ENCODE measurements around the gene C6orf132.
"Not testable (repeated sequence)": the region's sequence is repeated elsewhere in the genome, so short reads cannot be mapped to it uniquely, and the experiment has no call there.

C6orf132 gene

DNA sequence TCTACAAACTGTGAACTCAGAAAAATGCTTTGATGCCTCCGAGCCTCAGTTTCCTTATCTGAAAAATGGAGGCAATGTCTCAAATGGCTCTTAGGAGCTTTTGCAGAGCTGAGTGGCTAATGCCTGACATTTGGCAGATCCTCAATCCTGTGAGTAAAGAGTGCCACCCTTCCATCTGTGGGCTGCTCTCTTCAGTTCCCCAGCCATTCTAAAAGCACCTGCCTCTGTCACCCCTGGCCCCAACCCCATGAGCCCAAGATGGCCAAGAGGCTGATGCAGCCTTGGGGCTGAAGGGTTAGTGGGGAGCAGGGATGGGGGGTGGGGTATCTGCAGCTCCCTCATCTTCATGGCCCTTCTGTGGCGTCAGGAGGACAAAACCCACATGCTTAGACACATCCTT, 16.2 kb upstream of the C6orf132 start:
- no peak for DNase-seq

DNA sequence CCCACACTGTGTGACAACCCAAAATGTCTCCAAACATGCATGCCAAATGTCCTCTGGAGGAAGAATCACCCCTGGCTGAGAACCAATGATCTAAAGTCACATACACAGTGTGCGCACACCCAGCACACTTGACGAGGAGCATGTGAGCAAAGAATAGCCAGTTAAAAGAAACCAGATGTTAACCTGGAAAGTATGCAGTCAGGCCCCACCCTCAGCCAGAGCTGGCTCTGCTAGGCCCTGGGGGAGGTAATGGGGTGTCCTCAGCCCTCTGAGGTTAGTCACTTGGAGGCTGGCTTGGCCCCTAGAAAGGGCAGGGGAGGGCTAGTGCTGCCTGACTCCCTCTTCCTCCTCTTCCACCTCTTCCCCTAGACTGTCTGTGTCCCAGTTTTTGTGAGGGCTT, 15.6 kb upstream of the C6orf132 start:
- DNase-seq: no peak

DNA sequence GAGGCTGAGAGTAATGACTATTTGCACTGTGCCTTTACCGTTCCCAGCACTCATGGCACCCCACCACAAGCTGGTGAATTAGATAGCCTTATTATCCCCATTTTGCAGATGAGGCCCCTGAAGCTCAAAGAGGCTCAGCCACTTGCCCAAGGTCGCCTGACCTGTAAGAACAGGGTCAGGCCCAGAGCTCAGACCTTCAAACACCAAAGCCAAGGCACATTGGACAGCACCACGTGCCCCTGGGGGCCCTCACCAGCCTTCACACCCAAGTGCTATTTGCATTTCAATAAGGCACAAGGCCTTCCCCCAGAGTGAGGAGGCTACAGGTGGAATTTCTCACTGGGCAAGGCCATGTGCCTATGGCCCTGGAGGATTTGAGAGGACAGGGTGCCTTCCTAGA, 14.2 kb upstream of the C6orf132 start:
- no peak for DNase-seq

DNA sequence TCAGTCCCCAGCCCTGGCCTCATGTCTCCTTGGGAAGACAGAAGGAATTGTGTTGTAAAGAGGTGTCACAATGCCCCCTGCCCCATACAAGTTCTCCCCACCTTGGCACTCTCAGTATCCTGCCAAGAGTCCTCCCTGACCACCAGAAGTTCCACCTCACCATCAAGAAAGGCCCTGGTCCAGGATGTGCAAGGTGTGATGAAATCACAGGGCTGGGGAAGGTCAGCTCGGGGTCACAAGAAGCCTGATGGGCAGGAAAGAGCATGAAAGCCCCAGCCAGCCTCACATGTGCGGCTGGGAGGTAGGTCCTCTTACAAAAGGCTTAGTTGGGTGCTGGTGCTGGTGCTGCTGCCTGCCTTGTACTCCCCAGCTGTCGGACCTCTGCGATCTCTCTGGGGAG, 12.9 kb upstream of the C6orf132 start:
- no peak for DNase-seq

DNA sequence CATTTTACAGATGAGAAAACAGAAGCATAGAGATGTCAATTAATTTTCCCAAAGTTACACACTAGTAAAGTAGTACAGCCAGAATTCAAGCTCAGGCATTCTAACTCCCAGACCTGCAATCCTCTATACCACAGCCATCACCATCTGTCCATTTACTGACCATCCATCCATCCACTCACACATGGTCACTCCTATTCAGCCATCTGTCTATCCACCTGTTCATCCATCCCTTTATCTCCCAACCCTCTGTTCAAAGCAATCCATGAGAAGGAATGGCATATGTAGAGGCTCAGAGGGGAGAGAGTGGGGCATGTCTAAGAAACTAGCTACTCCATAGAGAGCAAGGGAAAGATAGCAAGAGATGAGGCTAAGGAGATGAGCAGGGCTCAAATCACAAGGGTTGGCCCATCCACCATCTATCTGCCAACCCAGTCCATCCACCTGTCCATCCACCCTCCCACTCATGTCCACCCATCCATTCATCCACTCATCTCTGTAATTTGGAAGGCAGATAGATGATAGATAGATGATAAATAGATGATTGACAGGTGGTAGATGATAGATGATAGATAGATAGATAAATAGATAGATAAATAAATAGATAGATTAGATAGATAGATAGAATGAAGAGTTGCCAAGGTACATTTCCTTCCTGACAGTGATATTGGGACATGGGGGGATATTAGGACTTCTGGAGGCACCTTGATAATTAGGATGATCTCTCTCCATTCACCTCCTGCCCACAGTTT, 12.2 kb upstream of the C6orf132 start:
- no peak for DNase-seq

DNA sequence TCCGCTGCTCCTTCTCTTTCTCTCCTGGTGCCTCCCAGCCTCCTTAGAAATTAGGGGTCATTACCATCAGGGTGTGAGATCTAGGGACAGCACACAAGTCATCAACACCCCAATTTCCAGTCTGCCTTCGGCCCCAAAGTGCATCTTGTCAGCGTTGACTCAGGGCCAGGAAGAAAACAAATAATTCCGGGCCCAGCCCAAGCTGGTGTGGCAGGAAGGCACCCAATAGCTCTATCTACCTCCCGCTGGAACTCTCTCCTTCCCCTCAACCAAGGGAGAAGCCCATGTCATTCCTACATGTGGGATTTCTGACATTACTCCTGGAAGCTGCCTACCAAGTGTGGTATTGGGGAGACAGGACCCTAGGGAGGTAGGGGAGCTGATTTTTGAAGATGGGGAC, 11.5 kb upstream of the C6orf132 start:
- DNase-seq: no peak

DNA sequence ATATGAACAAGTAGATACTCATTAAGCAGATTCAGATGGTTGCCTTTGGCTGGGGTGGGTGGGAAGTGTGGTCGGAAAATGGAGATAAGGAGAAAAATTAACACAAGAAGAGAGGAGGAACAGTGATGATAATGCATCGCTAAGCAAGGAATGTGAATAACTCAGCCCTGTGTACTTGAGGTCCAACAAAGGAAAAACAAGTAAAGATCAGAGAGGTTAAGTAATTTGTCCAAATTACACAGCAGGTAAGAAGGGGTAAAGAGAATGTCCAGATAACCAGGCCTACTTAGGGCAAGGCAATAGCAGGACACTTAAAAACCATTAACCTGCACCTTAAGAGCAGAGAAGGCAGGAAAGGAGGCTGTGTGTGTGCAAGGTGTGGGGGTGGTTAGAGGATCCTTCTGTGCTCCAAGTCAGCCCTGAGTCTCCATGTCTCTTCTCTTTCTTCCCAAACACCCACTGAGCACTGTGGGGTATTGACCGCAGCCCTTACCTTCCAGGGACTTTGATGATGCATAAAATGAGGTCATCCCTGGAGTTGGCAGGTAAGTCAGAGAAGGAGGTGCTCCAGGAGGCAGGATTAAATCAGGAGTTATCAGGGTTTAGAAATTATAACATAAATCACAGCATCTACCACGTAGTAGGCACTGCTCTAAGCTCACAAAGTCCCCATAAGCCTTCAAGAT, 10.3 kb upstream of the C6orf132 start:
- DNase-seq: not testable (repeated sequence)

DNA sequence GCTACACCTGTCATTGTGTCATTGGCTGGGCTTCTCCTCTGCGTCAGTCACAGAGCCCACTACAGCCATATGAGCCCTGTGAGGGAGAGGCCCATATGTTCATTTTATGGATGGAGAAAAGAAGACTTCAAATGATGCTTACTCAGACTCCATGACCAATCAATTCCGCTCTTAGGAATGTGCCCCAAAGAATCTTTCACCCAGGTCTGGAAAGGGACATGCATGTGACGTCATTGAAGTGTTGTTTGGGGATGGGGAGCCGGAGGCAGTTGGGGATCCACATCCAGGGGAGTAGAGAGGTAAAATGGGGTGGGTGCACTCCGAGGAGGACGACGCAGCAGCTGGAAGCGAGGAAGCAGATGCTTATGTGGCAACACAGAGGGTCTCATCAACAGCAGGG, 9.6 kb upstream of the C6orf132 start:
- no peak for DNase-seq

DNA sequence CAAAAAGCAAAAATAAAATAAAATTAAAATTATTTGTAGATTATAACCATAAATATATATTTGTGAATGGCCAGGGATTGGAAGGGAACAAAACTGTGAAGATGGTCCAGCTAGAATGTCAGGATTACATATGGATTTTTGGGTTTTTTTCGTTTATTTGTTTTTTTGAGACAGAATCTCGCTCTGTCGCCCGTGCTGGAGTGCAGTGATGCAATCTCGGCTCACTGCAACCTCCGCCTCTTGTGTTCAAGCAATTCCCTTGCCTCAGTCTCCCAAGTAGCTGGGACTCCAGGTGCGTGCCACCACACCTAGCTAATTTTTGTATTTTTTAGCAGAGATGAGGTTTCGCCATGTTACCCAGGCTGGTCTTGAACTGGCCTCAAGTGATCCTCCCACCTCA, 7.8 kb upstream of the C6orf132 start:
- DNase-seq: no peak

DNA sequence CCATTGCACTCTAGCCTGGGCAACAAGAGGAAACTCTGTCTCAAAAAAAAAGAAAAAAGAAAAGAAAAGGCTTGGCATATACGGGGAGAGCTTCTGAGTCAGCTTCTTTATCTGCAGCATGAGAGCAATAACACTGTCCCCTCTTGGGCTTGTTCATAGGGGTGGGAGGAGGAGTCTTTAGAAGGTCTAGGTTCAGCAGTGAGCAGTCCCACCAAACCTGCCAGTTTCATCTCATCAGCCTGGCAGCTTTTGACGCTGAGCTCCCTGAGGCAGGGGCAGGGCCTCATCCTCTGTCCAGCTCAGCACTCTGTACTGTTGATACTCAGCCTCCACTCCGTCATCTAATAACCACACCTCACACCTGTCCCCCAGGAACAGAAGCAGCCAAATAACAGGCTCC, 5.6 kb upstream of the C6orf132 start:
- no peak for DNase-seq

DNA sequence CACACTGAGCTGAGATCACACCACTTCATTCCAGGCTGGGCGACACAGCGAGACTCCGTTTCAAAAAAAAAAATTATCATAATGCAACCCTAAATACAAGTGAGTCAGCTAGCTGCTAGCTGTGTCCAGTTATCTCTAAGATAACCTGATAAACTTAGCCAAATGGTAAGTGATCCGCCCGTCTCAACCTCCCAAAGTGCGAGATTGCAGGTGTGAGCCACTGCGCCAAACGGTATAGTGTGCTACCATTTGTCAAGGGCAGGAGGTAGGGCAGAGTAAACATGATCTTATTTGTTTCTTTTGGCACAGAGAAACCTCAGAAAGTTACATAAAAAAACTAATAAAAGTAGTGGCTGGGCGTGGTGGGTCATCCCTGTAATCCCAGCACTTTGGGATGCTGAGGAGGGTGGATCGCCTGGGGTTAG, 4.7 kb upstream of the C6orf132 start:
- no peak for DNase-seq

DNA sequence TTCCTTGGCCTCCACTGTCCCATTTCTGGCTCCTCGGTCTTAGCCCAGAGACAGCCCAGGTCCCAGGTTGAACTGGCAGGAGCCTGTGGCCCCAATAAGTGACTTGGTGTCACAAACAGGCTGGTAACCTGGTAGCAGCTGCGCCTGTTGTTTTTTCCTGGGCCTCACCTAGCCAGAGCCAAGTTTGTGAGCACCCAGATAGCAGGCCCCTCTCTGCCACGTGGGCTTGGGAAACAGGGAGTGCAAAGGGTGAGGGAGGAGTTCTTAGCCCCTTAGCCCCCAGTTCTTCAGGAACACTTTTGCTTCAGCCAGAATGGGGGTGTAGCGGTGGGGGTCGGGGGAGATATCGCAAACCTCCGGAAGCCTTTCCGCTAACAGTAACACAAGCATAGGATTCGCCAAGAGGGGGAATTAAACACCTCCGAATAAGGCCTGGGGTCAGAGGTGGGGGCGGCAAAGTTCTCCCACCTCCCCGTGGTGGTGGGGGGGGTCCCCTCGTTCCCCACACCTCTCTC, 760 bp downstream of the C6orf132 start:
- DNase-seq: no peak

DNA sequence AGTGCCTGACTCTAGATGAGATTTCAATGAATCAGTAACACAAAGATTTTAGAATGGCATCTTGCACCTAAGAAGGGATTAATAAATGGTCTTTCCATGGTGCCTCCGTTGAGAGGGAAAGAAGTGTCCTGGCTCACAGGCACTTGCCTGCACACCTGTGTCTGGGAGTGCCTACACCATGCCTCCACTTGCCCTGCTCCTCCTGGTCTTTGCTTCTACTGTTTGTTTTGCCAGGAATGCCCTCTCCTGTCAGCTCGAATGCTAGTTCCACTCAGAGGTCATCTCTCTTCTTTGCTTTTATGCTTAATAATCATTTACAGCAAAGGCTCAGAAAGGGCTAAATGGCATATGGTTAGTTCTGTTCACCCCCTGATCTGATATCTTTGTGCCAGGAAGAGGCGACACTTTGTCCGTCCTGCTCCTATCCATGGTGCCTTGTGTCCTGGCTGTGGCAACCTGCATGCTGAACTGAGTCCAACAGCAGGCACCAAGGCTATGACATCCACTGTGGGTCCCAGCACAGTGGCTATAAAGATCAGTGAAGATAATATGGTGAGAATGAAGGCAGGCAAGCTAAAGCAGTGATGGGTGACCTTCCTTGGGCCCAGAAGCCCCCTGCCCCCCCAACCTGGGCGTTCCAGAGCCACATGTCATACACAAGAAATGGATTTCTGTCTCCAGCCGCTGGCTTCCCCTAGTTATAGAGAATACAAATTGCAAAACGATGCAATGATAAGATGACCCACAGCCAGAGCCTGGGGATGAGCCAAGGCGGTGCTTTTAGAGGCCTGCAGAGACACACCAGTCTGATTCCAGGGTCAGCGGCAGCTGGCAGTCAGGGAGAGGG, 1.4 kb downstream of the C6orf132 start:
- no peak for DNase-seq

DNA sequence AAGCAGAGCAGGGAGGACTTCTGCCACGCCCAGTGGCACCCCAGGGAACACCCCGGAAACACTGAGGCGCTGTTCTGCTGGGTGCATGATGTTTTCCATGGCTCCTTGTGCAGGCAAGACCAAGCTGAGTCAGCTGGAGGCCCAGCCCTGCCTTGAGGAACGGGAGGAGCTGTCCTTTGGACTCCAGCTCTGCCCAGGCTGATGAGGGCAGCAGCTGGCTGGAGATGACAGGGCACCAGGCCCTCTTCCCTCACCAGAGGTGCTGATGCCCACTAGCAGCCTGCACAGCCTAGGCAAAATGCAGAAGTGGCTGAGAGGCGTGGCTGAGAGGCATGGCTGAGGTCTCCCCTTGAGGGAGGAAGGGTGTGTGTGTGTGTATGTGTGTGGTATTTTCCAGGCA, 2.4 kb downstream of the C6orf132 start:
- DNase-seq: no peak

DNA sequence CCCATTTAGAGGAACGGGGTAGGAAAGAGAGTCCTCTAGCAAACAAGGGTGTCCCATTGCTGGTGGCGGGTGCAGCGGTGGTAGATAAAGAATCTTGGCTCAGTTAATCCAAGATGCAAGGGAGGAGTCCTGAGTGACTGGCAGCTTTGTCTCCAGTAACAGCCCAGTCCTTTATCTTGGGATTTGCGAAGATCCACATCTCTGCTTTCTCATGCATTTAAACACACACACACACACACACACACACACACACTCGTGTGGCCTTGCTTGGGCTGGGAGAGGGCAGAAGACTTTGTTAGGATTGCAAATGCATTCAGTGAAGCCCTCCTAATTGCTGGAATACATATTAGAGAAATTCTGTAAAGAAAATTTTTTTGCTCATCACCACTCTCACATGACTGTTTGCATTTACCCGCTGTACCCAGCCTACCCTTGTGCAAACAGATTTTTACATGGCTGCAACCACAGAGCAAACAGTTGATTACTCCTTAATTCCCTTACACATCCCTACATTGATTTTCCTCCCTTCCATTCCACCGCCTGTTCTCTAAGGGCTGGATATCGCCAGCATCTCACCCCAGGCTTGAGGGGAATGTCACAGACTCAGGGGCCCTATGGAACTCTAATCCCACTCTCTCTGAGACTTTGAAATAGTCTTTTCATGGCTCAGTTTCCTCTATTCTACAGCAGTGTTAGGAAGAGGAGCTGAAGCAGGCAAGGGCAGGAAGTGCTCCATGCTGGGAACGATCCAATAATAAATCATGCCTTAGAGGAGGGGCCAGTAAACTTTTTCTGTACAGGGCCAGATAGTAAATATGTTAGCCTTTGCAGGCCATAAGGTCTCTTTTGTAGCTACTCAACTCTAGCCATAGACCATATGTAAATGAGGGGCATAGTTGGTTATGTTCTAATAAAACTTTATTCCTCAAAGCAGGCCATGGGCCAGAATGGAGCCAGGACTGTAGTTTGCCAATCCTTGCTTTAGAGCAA, 3.5 kb downstream of the C6orf132 start:
- DNase-seq: no peak

DNA sequence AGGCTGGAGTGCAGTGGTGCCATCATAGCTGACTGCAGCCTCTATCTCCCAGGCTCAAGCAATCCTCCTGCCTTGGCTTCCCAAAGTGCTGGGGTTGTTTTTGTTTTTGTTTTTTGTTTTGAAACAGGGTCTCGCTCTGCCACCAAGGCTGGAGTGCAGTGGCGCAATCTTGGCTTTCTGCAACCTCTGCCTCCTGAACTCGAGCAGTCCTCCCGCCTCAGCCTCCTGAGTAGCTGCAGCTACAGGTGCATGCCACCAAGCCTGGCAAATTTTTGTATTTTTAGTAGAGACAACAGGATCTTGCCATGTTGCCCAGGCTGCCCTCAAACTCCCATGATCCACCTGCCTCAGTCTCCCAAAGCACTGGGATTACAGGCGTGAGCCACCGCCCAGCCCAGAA, 4.2 kb downstream of the C6orf132 start:
- DNase-seq: no peak

DNA sequence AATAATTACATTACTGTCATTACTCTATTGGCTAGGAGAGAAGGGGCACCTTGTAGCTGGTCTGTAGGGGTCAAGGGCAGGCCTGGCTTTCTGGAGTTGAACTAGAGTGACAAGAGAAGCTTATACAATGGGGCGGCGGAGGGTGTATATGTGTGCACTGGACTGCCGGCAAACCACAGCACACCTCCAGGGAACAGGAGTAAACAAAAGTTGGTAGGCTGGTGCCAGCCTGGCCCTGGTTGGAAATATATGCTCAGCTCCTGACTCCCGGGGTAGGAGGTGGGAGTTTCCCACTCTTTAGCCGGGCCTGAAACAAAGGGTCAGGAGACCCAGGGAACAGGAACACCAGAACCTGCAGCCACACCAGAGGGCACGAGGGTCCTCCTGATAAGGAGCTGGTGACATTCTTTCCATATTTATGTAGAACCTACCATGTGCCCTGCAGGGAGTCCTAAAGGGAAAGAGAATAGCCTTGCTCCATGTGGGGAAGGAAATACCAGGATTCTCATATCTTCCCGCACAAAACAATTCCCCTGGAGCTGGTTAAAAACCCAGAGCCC, 5.1 kb downstream of the C6orf132 start:
- DNase-seq: no peak

DNA sequence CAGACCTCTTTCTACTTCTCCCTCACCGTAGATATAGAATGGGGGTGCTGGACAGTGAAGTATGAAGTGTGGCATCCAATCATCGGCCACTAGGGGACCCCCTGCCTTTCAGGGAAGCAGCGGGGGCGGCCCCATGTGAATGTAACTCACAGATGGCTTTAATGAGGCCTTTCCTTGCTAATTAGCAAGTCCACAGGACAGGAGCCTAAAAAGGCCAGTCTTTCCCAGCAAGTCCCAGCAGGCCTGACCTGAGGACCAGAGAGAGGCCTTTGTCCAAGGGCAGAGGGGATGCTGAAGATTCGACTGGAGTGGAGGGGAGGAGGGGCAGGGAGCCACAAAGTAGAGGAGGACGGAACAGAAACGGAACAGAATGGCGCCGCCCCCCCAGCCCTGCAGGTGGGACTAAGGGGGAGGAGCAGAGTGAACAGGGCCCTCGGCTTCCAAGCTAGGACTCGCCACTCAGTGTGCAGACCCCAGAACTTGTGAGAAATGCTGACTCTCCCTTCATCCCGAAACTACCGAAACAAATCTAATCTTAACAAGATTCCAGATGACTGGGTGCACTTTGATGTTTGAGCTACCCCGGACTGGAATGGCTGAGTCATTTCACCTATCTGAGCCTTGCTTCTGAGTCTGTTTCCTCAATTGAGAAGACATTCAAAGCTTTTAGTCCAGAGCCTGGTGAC, 5.8 kb downstream of the C6orf132 start:
- no peak for DNase-seq

DNA sequence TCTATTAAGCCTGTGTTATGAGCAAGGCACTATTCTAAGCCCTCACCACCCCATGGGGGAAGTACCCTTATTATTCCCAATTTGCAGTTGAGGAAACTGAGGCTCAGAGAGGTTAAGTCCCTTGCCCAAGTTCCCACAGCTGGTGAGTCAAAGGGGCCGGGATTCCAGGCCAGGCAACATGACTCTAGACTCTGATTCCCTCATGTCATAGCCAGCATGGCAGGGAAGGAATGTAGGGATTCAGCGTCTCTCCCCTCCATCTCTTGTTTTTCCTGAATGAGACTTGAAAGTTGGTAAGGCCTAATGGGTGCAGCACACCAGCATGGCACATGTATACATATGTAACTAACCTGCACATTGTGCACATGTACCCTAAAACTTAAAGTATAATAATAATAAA, 6.7 kb downstream of the C6orf132 start:
- no peak for DNase-seq

DNA sequence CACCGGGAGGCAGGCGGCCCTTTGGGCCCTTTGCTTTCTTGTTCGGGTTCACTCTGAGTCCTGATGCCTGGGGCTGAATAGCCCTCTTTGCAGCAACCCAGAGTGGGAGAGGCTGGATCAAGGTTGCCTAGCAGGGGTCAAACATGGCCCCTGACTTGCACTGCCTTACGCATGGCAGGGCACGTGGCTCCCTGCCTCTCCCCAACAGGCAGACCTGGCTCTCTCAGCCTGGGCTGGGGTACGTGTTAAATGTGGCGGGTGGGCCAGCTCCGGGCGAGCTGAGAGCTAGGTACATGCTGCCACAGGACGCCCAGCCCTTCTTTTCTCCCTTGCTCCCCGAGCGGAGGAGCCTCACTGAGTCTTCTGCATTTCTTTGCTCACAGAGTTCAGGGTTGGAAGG, 7.3 kb downstream of the C6orf132 start:
- no peak for DNase-seq

DNA sequence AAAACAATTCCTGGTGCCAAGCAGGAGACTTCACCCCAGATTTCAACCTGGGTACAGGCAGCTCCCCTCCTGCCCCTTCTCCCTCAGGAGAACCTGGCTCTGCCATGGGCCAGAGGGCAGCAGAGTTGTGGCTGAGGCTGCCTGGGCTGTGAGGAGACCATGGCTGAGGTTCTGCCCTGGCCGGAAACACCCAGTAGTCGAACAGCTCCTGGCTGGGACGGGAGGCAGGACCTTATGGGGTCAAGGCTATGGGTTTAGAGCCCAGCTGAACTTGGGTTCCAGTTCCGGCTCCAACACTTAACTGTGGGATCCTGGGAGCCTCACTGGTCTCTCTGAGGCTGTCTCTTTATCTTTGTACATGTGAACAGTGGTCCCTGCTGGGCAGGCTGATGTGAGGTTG, 8.5 kb downstream of the C6orf132 start:
- no peak for DNase-seq

All from midbrain (tissue), 1 donor.